ENCODE data around the gene VASP.

- no peak for TF ChIP-seq POLR2A (IDR thresholded peaks at IDR 0.05; ENCODE audit: low read depth)
- no peak for TF ChIP-seq CTCF (IDR thresholded peaks at IDR 0.05)
Measured at GRCh38 chr19:45468803-45469131, 38.5 kb upstream of the VASP start.
